ENCODE measurements around the gene PPP1R16B. TPM values are rescaled to one million over a fixed set of nuclear protein-coding genes. Genes with fewer than 3 reads are reported as not detected.

PPP1R16B gene
- total RNA-seq, 4 donors from 2014 or later: 0.99 to 6.7 (median 3.6) TPM

- peak overlapping the region; percentile 83 to 91 (median 86) for H3K27ac ChIP-seq
Measured at GRCh38 chr20:38926934-38927616, 121.6 kb downstream of the PPP1R16B start.

DNA sequence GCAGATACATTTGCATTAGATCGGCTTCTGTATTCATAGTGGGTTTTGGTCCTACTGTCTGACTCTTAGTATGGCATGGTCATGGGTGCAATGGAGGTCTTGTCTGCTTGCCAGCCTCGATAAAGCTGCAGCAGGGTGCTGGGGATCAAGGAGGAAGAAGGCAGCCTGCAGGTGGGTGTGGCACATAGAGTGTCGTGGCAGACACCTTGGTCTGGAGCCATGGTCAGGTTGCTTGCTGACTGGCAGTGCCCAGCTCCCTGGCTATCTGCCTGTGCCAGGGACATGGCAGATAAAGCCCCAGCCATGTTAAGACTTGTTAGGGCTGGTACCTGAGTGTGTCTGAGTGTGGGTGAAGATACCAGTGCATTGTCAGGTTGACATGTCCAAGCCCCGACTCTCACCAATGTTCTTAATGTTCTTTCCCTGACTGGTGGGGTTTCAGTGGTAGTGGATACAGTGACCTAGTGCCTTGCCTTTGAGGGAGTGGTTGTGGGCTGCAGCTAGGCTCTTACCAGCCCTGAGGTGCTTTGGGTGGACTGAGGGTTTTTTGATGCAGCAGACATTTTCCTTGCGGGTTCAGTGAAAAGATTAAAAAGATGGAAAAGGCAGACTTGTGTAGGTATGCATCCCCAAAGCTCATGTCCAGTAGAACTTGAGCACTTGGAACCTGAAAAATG, 122.5 kb downstream of the PPP1R16B start:
- Histone ChIP-seq H3K27ac (peak overlapping the region; percentile 83 to 91 (median 86)), H3K4me1 (peaks cover 8 to 72% (median 31%) of the 10 kb centered on the region in 3 donors), H3K27me3 (no peaks in the 10 kb centered on the region), H3K9me3 (no peaks in the 10 kb centered on the region), H3K36me3 (no peaks in the 10 kb centered on the region), H3K4me3 (peak overlapping the region; percentile 64 to 88 (median 76))
- no peak for DNase-seq
- intact Hi-C loops (cut with DNase I): loop anchor here (2.0 kb wide), 1 partner anchor 121 kb away; no protein-coding TSS in a partner anchor
- 11 to 24% methylated on average over 3 to 4 of the region's 5 CpGs for WGBS, 2 donors
- no peak for TF ChIP-seq CTCF (IDR thresholded peaks at IDR 0.05)
- no peak for TF ChIP-seq POLR2A (IDR thresholded peaks at IDR 0.05)

More at GRCh38 chr20:38926934-38927616, 121.6 kb downstream of the PPP1R16B start:
- Histone ChIP-seq H3K36me3 (no peaks in the 10 kb centered on the region), H3K27me3 (no peaks in the 10 kb centered on the region), H3K9me3 (no peaks in the 10 kb centered on the region), H3K4me1 (peaks cover under 1 to 66% (median 21%) of the 10 kb centered on the region in 3 donors), H3K4me3 (peak overlapping the region; percentile 64 to 88 (median 76))
- DNase-seq: no peak
- 7 to 8% methylated on average over 8 to 13 of the region's 27 CpGs for WGBS, 2 donors
- intact Hi-C loops (cut with DNase I): loop anchor here (2.0 kb wide), 1 partner anchor 122 kb away; no protein-coding TSS in a partner anchor
- TF ChIP-seq POLR2A (IDR thresholded peaks at IDR 0.05) (no peak), CTCF (IDR thresholded peaks at IDR 0.05) (no peak)

DNA sequence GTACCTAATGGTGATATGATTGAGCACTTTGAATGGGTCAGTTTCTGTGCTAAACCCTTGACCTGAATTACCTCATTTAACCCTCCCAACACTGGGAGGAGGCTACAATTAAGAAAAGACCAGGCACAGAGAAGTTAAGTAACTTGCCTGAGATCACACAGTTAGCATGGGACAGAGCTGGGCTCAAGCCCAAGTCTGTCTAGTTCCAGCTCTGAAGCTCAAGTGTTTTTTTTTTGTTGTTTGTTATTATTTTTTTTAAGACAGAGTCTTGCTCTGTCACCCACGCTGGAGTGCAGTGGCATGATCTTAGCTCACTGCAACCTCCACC, 124.7 kb downstream of the PPP1R16B start:
- WGBS, 2 donors: 79 to 95% methylated on average over 1 of the region's 1 CpG
- intact Hi-C loops (cut with DNase I): no loop called here
- H3K27me3 ChIP-seq: no peaks in the 10 kb centered on the region
- no peaks in the 10 kb centered on the region for H3K36me3 ChIP-seq
- DNase-seq: no peak
- peaks cover 8 to 91% (median 42%) of the 10 kb centered on the region in 3 donors for H3K4me1 ChIP-seq
- no peak overlapping the region for H3K4me3 ChIP-seq
- peak overlapping the region; percentile 67 to 91 (median 86) for H3K27ac ChIP-seq
- H3K9me3 ChIP-seq: no peaks in the 10 kb centered on the region
- TF ChIP-seq CTCF (IDR thresholded peaks at IDR 0.05): no peak
- no peak for TF ChIP-seq POLR2A (IDR thresholded peaks at IDR 0.05)

- TF ChIP-seq CTCF (IDR thresholded peaks at IDR 0.05) (no peak), POLR2A (IDR thresholded peaks at IDR 0.05) (no peak)
- Histone ChIP-seq H3K9me3 (no peaks in the 10 kb centered on the region), H3K4me3 (peak overlapping the region in 1 of 4 donors; percentile 25), H3K36me3 (no peaks in the 10 kb centered on the region), H3K4me1 (peaks cover 10 to 98% (median 55%) of the 10 kb centered on the region in 3 donors), H3K27ac (peak overlapping the region; percentile 83 to 91 (median 86)), H3K27me3 (no peaks in the 10 kb centered on the region)
- DNase-seq: no peak
- WGBS, 2 donors: 57 to 65% methylated on average over 4 of the region's 4 CpGs
- intact Hi-C loops (cut with DNase I): no loop called here
Measured at GRCh38 chr20:38931984-38932383, 126.5 kb downstream of the PPP1R16B start.
